ENCODE results near the gene EID1.

EID1 gene

DNA sequence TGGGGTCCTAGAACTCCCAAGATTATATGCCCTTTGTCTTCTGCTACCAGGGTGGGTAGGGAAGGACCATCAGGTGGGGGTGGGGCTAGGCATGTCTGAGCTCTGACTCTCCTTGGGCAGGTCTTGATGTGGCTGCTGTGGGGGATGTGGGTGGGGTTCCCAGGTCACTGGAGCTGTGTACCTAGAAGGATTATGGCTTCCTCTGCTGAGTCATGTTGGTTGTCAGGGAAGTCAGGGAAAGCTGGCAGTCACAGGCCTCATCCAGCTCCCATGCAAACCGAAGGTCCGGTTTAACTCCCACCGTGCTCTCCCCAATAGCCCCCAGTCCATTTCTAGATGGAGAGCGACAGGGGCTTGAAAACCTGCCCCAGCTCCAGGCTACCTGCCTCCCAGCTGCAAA is 35.2 kb downstream of the EID1 start:
- DNase-seq (ENCODE audit: low spot score): no peak

DNA sequence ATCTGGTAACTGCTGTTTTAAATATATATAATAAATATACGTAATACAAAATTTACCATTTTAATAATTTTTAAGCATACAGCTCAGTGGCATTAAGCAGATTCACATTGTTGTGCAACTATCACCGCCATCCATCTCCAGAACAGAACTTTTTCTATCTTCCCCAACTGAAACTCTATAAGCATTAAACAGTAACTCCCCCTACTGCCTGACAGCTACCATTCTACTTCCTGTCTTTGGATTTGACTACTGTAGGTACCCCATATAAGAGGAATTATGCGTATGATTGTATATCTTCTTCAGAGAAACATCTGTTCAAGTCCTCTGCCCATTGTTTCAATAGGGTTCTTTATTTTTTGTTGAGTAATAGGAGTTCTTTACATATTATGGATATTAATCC is 36.8 kb downstream of the EID1 start:
- no peak for DNase-seq (ENCODE audit: low spot score)

DNA sequence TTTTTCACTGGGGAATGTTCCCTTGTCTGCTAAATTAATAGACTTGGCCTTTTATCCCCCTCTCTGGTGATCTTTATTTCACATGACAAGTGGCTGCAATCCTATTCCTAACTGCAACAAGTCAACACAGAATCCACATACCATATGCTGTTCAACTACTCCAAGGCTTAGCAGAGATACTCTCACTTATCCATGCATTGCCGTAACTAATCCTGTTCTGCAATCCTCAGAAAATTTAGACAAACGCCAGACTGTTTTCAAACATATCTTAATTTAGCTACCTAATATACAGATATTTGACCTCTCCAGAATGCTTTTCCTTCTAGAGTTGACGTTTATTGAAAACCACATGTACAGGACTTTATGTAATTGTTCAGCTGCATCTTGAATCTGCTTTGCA is 37.9 kb downstream of the EID1 start:
- no peak for DNase-seq (ENCODE audit: low spot score)

DNA sequence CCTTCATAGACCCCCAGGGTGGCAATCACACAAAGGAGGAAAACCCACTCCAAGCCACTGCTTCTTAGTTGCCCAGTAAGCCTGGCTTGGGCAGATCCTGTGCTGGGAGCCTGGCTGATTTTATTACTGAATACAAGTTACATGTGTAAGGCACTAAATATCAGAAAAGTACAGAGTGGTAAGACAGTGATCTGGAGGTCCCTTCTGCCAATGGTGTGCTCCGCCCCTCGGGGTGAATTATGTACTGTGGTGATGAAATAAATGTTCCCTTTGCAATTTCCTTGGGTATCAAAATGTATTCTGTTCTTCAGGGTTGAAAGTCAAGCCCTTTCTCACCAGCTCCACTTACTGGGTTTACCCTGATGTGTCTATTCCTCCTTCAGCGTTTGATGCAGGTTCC is 38.8 kb downstream of the EID1 start:
- no peak for DNase-seq (ENCODE audit: low spot score)

DNA sequence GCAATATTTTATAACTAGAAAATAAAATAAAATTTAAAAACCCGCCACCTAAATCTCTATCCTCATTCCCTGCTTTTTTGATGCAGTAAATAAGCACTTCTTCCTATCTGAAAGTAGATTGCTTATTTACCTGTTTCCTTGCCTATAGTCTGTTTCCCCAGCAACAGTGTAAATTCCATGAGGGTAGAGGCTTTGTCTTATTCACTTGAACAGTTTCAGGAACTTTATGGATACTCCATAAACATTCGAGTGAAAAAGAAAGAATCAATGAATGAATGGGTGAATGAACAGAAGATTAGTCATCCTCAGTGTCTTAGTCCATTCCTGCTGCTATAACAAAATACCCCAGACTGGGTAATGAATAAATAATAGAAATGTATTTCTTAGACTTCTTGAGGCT is 44.1 kb downstream of the EID1 start:
- no peak for DNase-seq (ENCODE audit: low spot score)

DNA sequence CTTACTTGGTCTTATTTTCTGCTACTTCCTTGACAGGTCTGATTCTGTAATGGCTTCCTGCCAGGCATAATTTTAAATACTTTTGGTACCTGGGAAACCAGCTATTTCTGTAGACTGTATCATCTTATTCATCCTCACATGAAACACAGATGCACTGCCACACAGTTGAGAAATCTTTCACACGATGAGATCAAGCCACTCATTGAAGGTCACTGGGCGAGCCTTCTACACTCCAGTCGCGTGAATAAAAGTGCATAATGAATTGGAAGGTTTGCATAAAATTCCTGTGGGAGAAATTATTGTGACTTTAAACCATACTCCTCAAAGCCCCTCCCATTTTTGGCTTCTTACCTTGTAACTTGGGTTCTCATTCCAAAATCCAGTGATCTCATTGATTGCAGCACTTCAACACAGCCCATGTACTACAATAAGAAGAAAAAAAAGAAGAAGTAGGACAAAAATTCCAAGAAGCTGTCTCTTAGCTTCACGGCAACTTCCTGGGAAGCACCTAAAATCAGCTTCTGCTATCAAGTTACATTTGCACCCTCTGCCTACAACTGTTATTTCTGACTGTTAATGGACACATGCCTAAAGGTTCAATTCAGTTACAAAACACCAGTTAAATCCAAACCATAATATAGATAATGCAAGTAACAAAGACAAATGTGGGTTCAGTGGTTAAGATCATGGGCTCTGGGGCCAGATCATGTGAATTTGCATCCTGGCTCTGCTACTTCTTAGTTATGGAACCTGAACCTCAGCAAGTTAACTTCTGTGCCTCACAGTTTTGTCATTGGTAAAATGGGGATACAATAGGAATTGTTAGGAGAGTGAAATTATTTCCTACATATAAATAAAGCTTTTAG is 46.8 kb downstream of the EID1 start:
- DNase-seq (ENCODE audit: low spot score): no peak

DNA sequence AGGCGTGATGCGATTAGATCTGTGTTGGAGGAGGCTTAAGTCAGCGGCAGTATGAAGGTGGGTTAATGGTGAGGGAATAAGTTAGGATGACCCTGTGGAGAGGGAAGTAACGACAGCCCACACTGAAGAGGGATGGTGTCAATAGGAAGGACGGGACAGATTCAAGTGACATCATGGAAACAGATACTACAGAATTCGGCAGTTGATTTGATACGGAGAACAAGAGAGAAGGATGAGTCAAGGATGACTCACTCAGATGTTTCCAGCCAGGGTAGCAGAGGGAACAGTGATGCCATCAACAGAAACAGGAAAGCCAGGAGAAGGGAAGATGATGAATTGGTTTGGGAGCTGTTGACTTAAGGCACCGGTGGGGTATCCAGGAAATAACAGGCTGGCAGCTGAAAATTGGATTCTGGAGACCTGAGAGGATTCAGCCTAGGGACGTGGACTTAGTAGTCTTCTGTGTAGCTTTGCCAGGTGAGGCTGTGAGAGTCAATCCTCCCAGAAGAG is 47.8 kb downstream of the EID1 start:
- DNase-seq (ENCODE audit: low spot score): no peak

DNA sequence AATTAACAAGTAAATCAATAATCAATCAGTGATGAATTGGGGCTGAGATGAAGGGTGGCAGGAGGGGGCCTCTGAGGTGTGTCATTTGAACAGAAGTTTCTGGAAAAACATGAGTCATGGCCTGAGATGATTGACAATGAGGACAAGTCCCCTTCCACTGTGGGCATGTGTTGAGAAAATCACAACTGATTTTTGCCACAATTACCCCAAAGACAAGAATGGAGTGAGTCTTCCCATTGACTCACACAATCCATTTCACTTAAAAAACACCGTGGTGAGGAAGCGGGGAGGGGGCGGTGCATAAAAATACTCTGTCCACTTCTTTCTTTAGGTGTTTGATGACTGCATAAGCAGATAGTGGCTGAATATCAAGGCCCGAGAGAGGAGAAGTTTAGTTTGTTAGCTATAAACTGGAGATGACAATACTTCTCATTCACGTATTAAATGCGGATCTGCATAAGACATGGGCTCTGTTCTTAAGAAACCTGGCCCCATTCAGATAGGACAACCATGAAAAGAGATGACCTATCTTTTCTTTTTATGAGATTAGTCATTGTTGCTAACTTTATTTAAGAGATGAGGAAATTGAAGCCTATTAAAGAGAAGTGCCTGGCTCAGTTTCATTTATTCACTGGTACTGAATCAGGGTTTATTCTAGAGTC is 51.1 kb downstream of the EID1 start:
- no peak for DNase-seq (ENCODE audit: low spot score)

DNA sequence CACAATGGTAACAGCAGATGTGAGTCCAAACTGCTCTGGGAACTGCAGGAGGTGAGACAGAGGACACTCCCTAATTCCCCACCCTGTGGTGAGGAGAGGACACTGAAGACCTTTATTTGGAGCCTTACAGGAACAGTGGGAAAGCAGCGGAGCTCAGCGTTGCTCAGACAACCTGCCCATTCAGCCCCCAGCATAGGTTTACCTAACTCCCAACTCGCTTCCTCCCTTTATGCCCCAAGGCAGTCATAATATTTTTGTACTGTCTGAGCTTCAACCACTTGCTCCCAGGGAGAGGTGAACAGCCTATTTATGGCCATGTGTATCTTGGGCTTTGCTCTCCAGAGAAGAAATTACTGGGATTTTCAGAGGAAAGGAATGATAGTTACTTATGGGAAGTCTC is 51.7 kb downstream of the EID1 start:
- no peak for DNase-seq (ENCODE audit: low spot score)

All from iPS-NIHi11 (cell line).